SH-SY5Y (cell line): ENCODE data around the gene CRABP2.

Source experiments
- GATA2 ChIP-seq: IDR thresholded peaks from 2 replicates; pipeline ENCODE4 v1.6.1; 2011; ENCODE audit warnings: mild to moderate bottlenecking, low read depth, low read length
- GATA3 ChIP-seq: IDR thresholded peaks from 2 replicates; pipeline ENCODE4 v1.6.1; 2011; ENCODE audit warnings: low read depth, mild to moderate bottlenecking, low read length, moderate library complexity

- no peak for TF ChIP-seq GATA2
- no peak for TF ChIP-seq GATA3
Measured at GRCh38 chr1:156717351-156717750, 12.0 kb upstream of the CRABP2 start.
